ENCODE data around the gene LPCAT1. TPM values are rescaled to one million over a fixed set of nuclear protein-coding genes. Genes with fewer than 3 reads are reported as not detected.

Gene LPCAT1
- total and polyA plus RNA-seq, 2 experiments from 2014 or later: 22.2 to 48.4 TPM

DNA sequence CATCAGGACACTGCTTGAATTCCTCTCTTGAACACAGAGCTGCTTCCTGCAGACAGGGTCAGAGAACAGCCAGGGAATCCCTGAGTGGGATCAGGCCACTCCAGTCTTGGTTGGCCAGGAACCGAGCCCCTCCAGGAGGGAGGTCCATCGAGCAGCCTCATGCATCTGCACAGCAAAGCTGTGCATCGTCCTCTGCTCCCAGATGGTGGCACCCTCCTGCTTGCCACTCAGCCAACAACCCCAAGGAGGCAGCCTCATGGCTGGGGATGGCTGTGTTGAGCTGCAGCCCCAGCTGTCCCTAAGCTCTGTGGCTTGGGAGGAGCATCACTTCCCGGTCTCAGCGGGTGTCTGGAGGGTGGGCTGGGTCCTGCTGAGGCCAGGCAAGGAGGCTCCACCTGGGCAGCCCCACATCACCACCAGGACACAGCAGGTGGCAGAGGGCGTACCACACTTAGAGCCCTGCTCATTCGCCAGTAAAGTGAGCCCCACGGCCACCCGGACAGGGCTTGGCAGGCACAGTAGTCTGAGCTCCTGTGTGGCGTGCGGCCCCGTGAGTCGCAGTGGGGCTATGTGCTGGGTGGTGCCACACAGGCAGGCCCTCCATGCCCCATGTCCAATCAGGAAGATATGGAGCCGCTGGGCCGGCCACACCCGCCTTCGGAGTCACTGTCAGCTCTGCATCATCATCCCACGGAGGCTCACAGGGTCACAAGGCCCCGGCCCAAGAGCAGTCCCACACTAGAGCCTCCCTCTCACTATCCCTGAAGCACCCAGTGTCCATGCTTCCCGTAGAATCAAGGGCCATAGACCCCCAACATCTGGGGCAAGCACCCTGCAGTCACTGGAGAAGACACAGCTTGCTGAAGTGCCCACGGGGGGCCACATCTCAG, 11.9 kb downstream of the LPCAT1 start:
- Histone ChIP-seq H3K9me3 (ENCODE audit: low read depth) (no peaks in the 10 kb centered on the region), H3K9me2 (ENCODE audit: insufficient read depth) (no peaks in the 10 kb centered on the region), H3K4me3 (no peak overlapping the region), H3K4me2 (ENCODE audit: unreplicated experiment) (peak overlapping the region; percentile 23), H3K36me3 (ENCODE audit: low read depth) (0 out of 2 replicates have a peak, but pooled peaks cover 3% of the 10 kb centered on the region), H4K20me1 (ENCODE audit: insufficient read depth) (peaks cover 7% of the 10 kb centered on the region), H2AFZ (no peak overlapping the region), H3K9ac (peak overlapping the region; percentile 69), H3K79me2 (ENCODE audit: insufficient read depth) (peaks cover 95% of the 10 kb centered on the region), H3F3A (ENCODE audit: insufficient read depth) (no peaks in the 10 kb centered on the region; the same call in 1 of the 2 replicates), H3K27ac (peak overlapping the region; percentile 73), H3K4me1 (ENCODE audit: insufficient read depth) (peaks cover 19% of the 10 kb centered on the region), H3K27me3 (replicated peaks; ENCODE audit: insufficient read depth) (no peaks in the 10 kb centered on the region)
- in situ Hi-C loops (cut with MboI): no loop called here
- peak; percentile 93 for DNase-seq
- TF ChIP-seq EZH2 (IDR thresholded peaks at IDR 0.05; ENCODE audit: insufficient read depth, poor library complexity, severe bottlenecking): no peak
- TF ChIP-seq EZH2phosphoT487 (IDR thresholded peaks at IDR 0.05; ENCODE audit: insufficient read depth, low read depth): no peak
- 32 to 39% methylated on average over 20 of the region's 21 CpGs for WGBS, 2 experiments (ENCODE audit: low coverage in 1 of 2, low lambda C conversion rate in 2 of 2, missing lambda C conversion rate in 2 of 2)

- Histone ChIP-seq H3K9me2 (ENCODE audit: insufficient read depth) (no peaks in the 10 kb centered on the region), H3K27me3 (replicated peaks; ENCODE audit: insufficient read depth) (no peaks in the 10 kb centered on the region), H3F3A (ENCODE audit: insufficient read depth) (no peaks in the 10 kb centered on the region), H4K20me1 (ENCODE audit: insufficient read depth) (peaks cover 7% of the 10 kb centered on the region), H3K27ac (no peak overlapping the region), H3K79me2 (ENCODE audit: insufficient read depth) (peaks cover 97% of the 10 kb centered on the region), H3K4me1 (ENCODE audit: insufficient read depth) (peaks cover 11% of the 10 kb centered on the region), H3K4me3 (no peak overlapping the region), H3K4me2 (ENCODE audit: unreplicated experiment) (no peak overlapping the region), H3K36me3 (ENCODE audit: low read depth) (0 out of 2 replicates have a peak, but pooled peaks cover 3% of the 10 kb centered on the region), H3K9ac (no peak overlapping the region), H2AFZ (no peak overlapping the region), H3K9me3 (ENCODE audit: low read depth) (no peaks in the 10 kb centered on the region)
- 97 to 98% methylated on average over 17 to 20 of the region's 20 CpGs for WGBS, 2 experiments (ENCODE audit: low coverage in 1 of 2, low lambda C conversion rate in 2 of 2, missing lambda C conversion rate in 2 of 2)
- TF ChIP-seq EZH2phosphoT487 (IDR thresholded peaks at IDR 0.05; ENCODE audit: insufficient read depth, low read depth) (no peak), EZH2 (IDR thresholded peaks at IDR 0.05; ENCODE audit: insufficient read depth, poor library complexity, severe bottlenecking) (no peak)
- DNase-seq: no peak
- in situ Hi-C loops (cut with MboI): no loop called here
Measured at GRCh38 chr5:1511048-1511447, 12.7 kb downstream of the LPCAT1 start.

GRCh38 chr5:1510631-1511030, 13.1 kb downstream of the LPCAT1 start:
- peaks cover 11% of the 10 kb centered on the region for H3K4me1 ChIP-seq (ENCODE audit: insufficient read depth)
- 0 out of 2 replicates have a peak, but pooled peaks cover 3% of the 10 kb centered on the region for H3K36me3 ChIP-seq (ENCODE audit: low read depth)
- no peaks in the 10 kb centered on the region for H3K27me3 ChIP-seq (replicated peaks; ENCODE audit: insufficient read depth)
- no peaks in the 10 kb centered on the region for H3K9me2 ChIP-seq (ENCODE audit: insufficient read depth)
- H3F3A ChIP-seq (ENCODE audit: insufficient read depth): no peaks in the 10 kb centered on the region
- H4K20me1 ChIP-seq (ENCODE audit: insufficient read depth): peaks cover 7% of the 10 kb centered on the region
- no peak overlapping the region for H3K4me3 ChIP-seq
- peaks cover 97% of the 10 kb centered on the region for H3K79me2 ChIP-seq (ENCODE audit: insufficient read depth)
- H3K9me3 ChIP-seq (ENCODE audit: low read depth): no peaks in the 10 kb centered on the region
- H3K4me2 ChIP-seq (ENCODE audit: unreplicated experiment): no peak overlapping the region
- no peak overlapping the region for H3K9ac ChIP-seq
- H2AFZ ChIP-seq: no peak overlapping the region
- WGBS, 2 experiments (ENCODE audit: low coverage in 1 of 2, low lambda C conversion rate in 2 of 2, missing lambda C conversion rate in 2 of 2): 96 to 98% methylated on average over 11 of the region's 11 CpGs
- no peak overlapping the region for H3K27ac ChIP-seq
- in situ Hi-C loops (cut with MboI): no loop called here
- DNase-seq: no peak
- TF ChIP-seq EZH2 (IDR thresholded peaks at IDR 0.05; ENCODE audit: insufficient read depth, poor library complexity, severe bottlenecking) (no peak), EZH2phosphoT487 (IDR thresholded peaks at IDR 0.05; ENCODE audit: insufficient read depth, low read depth) (no peak)

- H3K79me2 ChIP-seq (ENCODE audit: insufficient read depth): peaks cover 97% of the 10 kb centered on the region
- no peak overlapping the region for H3K9ac ChIP-seq
Measured at GRCh38 chr5:1510151-1510561, 13.6 kb downstream of the LPCAT1 start.

More at GRCh38 chr5:1510151-1510561, 13.6 kb downstream of the LPCAT1 start:
- TF ChIP-seq EZH2 (IDR thresholded peaks at IDR 0.05; ENCODE audit: insufficient read depth, poor library complexity, severe bottlenecking) (no peak), EZH2phosphoT487 (IDR thresholded peaks at IDR 0.05; ENCODE audit: insufficient read depth, low read depth) (no peak)
- Histone ChIP-seq H3K4me2 (ENCODE audit: unreplicated experiment) (no peak overlapping the region), H3F3A (ENCODE audit: insufficient read depth) (no peaks in the 10 kb centered on the region), H3K4me3 (no peak overlapping the region), H3K4me1 (ENCODE audit: insufficient read depth) (peaks cover 11% of the 10 kb centered on the region), H3K9me2 (ENCODE audit: insufficient read depth) (no peaks in the 10 kb centered on the region), H3K9me3 (ENCODE audit: low read depth) (no peaks in the 10 kb centered on the region), H3K36me3 (ENCODE audit: low read depth) (0 out of 2 replicates have a peak, but pooled peaks cover 3% of the 10 kb centered on the region), H3K27me3 (replicated peaks; ENCODE audit: insufficient read depth) (no peaks in the 10 kb centered on the region), H3K27ac (no peak overlapping the region), H2AFZ (no peak overlapping the region), H4K20me1 (ENCODE audit: insufficient read depth) (peaks cover 7% of the 10 kb centered on the region)
- in situ Hi-C loops (cut with MboI): no loop called here
- WGBS, 2 experiments (ENCODE audit: low coverage in 1 of 2, low lambda C conversion rate in 2 of 2, missing lambda C conversion rate in 2 of 2): 96% methylated on average over 18 of the region's 18 CpGs
- no peak for DNase-seq
